Ammon's horn (tissue), 1 donor: ENCODE results near the gene RCSD1.

Source experiments
- DNase-seq: peaks from one replicate; pipeline ENCODE4 v3.0.0-alpha.2; 2016; ENCODE audit warnings: low spot score

The RCSD1 gene

GRCh38 chr1:167669209-167670124, 39.4 kb downstream of the RCSD1 start:
- no peak for DNase-seq

- DNase-seq: no peak
Observed at GRCh38 chr1:167670563-167670962, 40.5 kb downstream of the RCSD1 start.

GRCh38 chr1:167671727-167672511, 41.9 kb downstream of the RCSD1 start:
- DNase-seq: no peak

- DNase-seq: no peak
Observed at GRCh38 chr1:167672831-167673230, 42.8 kb downstream of the RCSD1 start.

- no peak for DNase-seq
Observed at GRCh38 chr1:167673265-167673664, 43.2 kb downstream of the RCSD1 start.

GRCh38 chr1:167674156-167674555, 44.1 kb downstream of the RCSD1 start:
- no peak for DNase-seq

- DNase-seq: no peak
Observed at GRCh38 chr1:167675440-167675839, 45.4 kb downstream of the RCSD1 start.

GRCh38 chr1:167676205-167676915, 46.3 kb downstream of the RCSD1 start:
- no peak for DNase-seq

- no peak for DNase-seq
Observed at GRCh38 chr1:167676916-167677848, 47.1 kb downstream of the RCSD1 start.

- DNase-seq: no peak
Observed at GRCh38 chr1:167678422-167678821, 48.4 kb downstream of the RCSD1 start.

GRCh38 chr1:167678838-167679237, 48.8 kb downstream of the RCSD1 start:
- DNase-seq: no peak

GRCh38 chr1:167679714-167680113, 49.7 kb downstream of the RCSD1 start:
- DNase-seq: peak; percentile 45

GRCh38 chr1:167681024-167681423, 51.0 kb downstream of the RCSD1 start:
- no peak for DNase-seq

- DNase-seq: no peak
Observed at GRCh38 chr1:167681451-167682098, 51.5 kb downstream of the RCSD1 start.

GRCh38 chr1:167683226-167683625, 53.2 kb downstream of the RCSD1 start:
- no peak for DNase-seq

- DNase-seq: no peak
Observed at GRCh38 chr1:167683641-167684502, 53.8 kb downstream of the RCSD1 start.

GRCh38 chr1:167685844-167686243, 55.8 kb downstream of the RCSD1 start:
- no peak for DNase-seq

- peak; percentile 89 for DNase-seq
Observed at GRCh38 chr1:167687919-167688519, 58.0 kb downstream of the RCSD1 start.

GRCh38 chr1:167689567-167689920, 59.5 kb downstream of the RCSD1 start:
- DNase-seq: no peak
